Fibroblast of mammary gland (primary cell): ENCODE results near the gene ADAMTS5.
A peak's percentile ranks its signal among the peaks of the same experiment; 100 is the strongest.

ENCODE experiments used
- DNase-seq: peaks from one replicate; pipeline ENCODE4 v3.0.0-alpha.2; 2010; ENCODE audit warnings: low read depth
- H3K4me3 ChIP-seq: 2 replicates; pipeline ENCODE4 v1.5.1; 2011; ENCODE audit warnings: low read depth, mild to moderate bottlenecking, low read length, moderate library complexity; ENCODE audit not compliant: control insufficient read depth
- CTCF ChIP-seq: conservative IDR thresholded peaks from 2 replicates; pipeline ENCODE4 v1.5.1; 2011; ENCODE audit warnings: low read depth, low read length, inconsistent platforms; ENCODE audit not compliant: control insufficient read depth, insufficient read depth

Gene ADAMTS5

GRCh38 chr21:26962621-26963181, 4.2 kb downstream of the ADAMTS5 start:
- DNase-seq, result peak; percentile 40
- H3K4me3 ChIP-seq, result no peak overlapping the region

GRCh38 chr21:26961698-26962097, 5.2 kb downstream of the ADAMTS5 start:
- peak; percentile 47 for TF ChIP-seq CTCF

More at GRCh38 chr21:26962621-26963181, 4.2 kb downstream of the ADAMTS5 start:
- TF ChIP-seq CTCF, result no peak

GRCh38 chr21:26958788-26959187, 8.1 kb downstream of the ADAMTS5 start:
- peak; percentile 14 for DNase-seq
- no peak overlapping the region for H3K4me3 ChIP-seq
- no peak for TF ChIP-seq CTCF

More at GRCh38 chr21:26961698-26962097, 5.2 kb downstream of the ADAMTS5 start:
- no peak overlapping the region for H3K4me3 ChIP-seq
- DNase-seq, result peak; percentile 46

GRCh38 chr21:26956813-26957212, 10.1 kb downstream of the ADAMTS5 start:
- TF ChIP-seq CTCF, result no peak
- no peak for DNase-seq
- no peak overlapping the region for H3K4me3 ChIP-seq

GRCh38 chr21:26956216-26956615, 10.7 kb downstream of the ADAMTS5 start:
- no peak for TF ChIP-seq CTCF
- no peak overlapping the region for H3K4me3 ChIP-seq
- no peak for DNase-seq

GRCh38 chr21:26954662-26955121, 12.2 kb downstream of the ADAMTS5 start:
- peak; percentile 54 for DNase-seq
- no peak overlapping the region for H3K4me3 ChIP-seq
- no peak for TF ChIP-seq CTCF
